H9 (cell line): Measurements from ENCODE around the gene CDC16. TPM values are rescaled to one million over a fixed set of nuclear protein-coding genes. Genes with fewer than 3 reads are reported as not detected.

Experiments used
- DNase-seq: peaks from one replicate; pipeline ENCODE4 v3.0.0-alpha.2; 2017
- H2AFZ ChIP-seq: one replicate; pipeline ENCODE4 v1.6.1; 2013; ENCODE audit warnings: mild to moderate bottlenecking, low read length, control low read depth, moderate library complexity
- H2AK5ac ChIP-seq: 2 replicates; pipeline ENCODE4 v1.6.1; 2013; ENCODE audit warnings: low read length, control low read depth, mixed read lengths; ENCODE audit not compliant: insufficient read length
- H2BK120ac ChIP-seq: one replicate; pipeline ENCODE4 v1.6.1; 2013; ENCODE audit warnings: low read depth, mild to moderate bottlenecking, low read length, control low read depth, inconsistent platforms; ENCODE audit not compliant: poor library complexity, severe bottlenecking
- H2BK12ac ChIP-seq: 2 replicates; pipeline ENCODE4 v1.6.1; 2013; ENCODE audit warnings: low read length, control low read depth, mixed read lengths, low read depth; ENCODE audit not compliant: insufficient read length
- H2BK15ac ChIP-seq: 2 replicates; pipeline ENCODE4 v1.6.1; 2013; ENCODE audit warnings: low read depth, low read length, control low read depth
- H2BK20ac ChIP-seq: one replicate; pipeline ENCODE4 v1.6.1; 2013; ENCODE audit warnings: low read depth, mild to moderate bottlenecking, low read length, control low read depth, inconsistent platforms; ENCODE audit not compliant: poor library complexity, severe bottlenecking
- H2BK5ac ChIP-seq: 2 replicates; pipeline ENCODE4 v1.6.1; 2013; ENCODE audit warnings: low read length, control low read depth, mixed read lengths; ENCODE audit not compliant: insufficient read length
- H3K14ac ChIP-seq: 2 replicates; pipeline ENCODE4 v1.6.1; 2013; ENCODE audit warnings: low read length, control low read depth; ENCODE audit not compliant: insufficient read depth
- H3K18ac ChIP-seq: 2 replicates; pipeline ENCODE4 v1.6.1; 2013; ENCODE audit warnings: low read depth, mild to moderate bottlenecking, mixed read lengths, low read length, control low read depth; ENCODE audit not compliant: insufficient read length
- H3K23ac ChIP-seq: 2 replicates; pipeline ENCODE4 v1.6.1; 2013; ENCODE audit warnings: low read length, control low read depth, mixed read lengths, low read depth; ENCODE audit not compliant: insufficient read length
- H3K23me2 ChIP-seq: 2 replicates; pipeline ENCODE4 v1.6.1; 2013; ENCODE audit warnings: low read depth, mild to moderate bottlenecking, mixed read lengths, low read length, control low read depth; ENCODE audit not compliant: insufficient read length, poor library complexity, severe bottlenecking
- H3K27ac ChIP-seq: 2 replicates; pipeline ENCODE4 v1.5.1; 2013; ENCODE audit warnings: low read length, control low read depth, mixed read lengths, low read depth; ENCODE audit not compliant: insufficient read length
- H3K27me3 ChIP-seq: 2 replicates; pipeline ENCODE4 v1.6.1; 2013; ENCODE audit warnings: low read length, control low read depth, inconsistent platforms; ENCODE audit not compliant: insufficient read depth
- H3K4ac ChIP-seq: 2 replicates; pipeline ENCODE4 v1.6.1; 2013; ENCODE audit warnings: low read depth, mild to moderate bottlenecking, control low read depth, inconsistent platforms, low read length, moderate library complexity
- H3K4me1 ChIP-seq: 2 replicates; pipeline ENCODE4 v1.6.1; 2013; ENCODE audit warnings: low read length, control low read depth, inconsistent platforms; ENCODE audit not compliant: insufficient read depth
- H3K4me2 ChIP-seq: 2 replicates; pipeline ENCODE4 v1.6.1; 2013; ENCODE audit warnings: low read length, control low read depth, mixed read lengths; ENCODE audit not compliant: insufficient read length, insufficient read depth
- H3K56ac ChIP-seq: 2 replicates; pipeline ENCODE4 v1.6.1; 2013; ENCODE audit warnings: low read depth, mild to moderate bottlenecking, mixed read lengths, low read length, control low read depth; ENCODE audit not compliant: insufficient read length
- H3K79me1 ChIP-seq: 2 replicates; pipeline ENCODE4 v1.6.1; 2013; ENCODE audit warnings: low read depth, mild to moderate bottlenecking, moderate library complexity, low read length, control low read depth, inconsistent platforms; ENCODE audit not compliant: insufficient read depth, poor library complexity, severe bottlenecking
- H3K79me2 ChIP-seq: 2 replicates; pipeline ENCODE4 v1.6.1; 2013; ENCODE audit warnings: low read length, control low read depth, inconsistent platforms; ENCODE audit not compliant: insufficient read depth
- H3K9ac ChIP-seq: 2 replicates; pipeline ENCODE4 v1.6.1; 2013; ENCODE audit warnings: low read length, control low read depth, mixed read lengths; ENCODE audit not compliant: insufficient read length; ENCODE audit errors: extremely low read depth
- H3K9me3 ChIP-seq: one replicate; pipeline ENCODE4 v1.6.1; 2013; ENCODE audit warnings: low read depth, low read length, inconsistent platforms; ENCODE audit not compliant: control insufficient read depth
- H3T11ph ChIP-seq: one replicate; pipeline ENCODE4 v1.6.1; 2013; ENCODE audit warnings: mild to moderate bottlenecking, low read length, control low read depth, inconsistent platforms
- H4K20me1 ChIP-seq: one replicate; pipeline ENCODE4 v1.6.1; 2013; ENCODE audit not compliant: control insufficient read depth, insufficient read length, insufficient read depth
- H4K5ac ChIP-seq: 2 replicates; pipeline ENCODE4 v1.6.1; 2013; ENCODE audit warnings: low read depth, mild to moderate bottlenecking, mixed read lengths, low read length, control low read depth; ENCODE audit not compliant: insufficient read length
- H4K8ac ChIP-seq: replicated peaks from 2 replicates; pipeline ENCODE4 v1.6.1; 2013; ENCODE audit warnings: low read length, control low read depth, mixed read lengths, low read depth; ENCODE audit not compliant: insufficient read length
- H4K91ac ChIP-seq: 2 replicates; pipeline ENCODE4 v1.6.1; 2013; ENCODE audit warnings: low read depth, mild to moderate bottlenecking, moderate library complexity, mixed read lengths, low read length, control low read depth; ENCODE audit not compliant: insufficient read length
- H3K27ac Mint-ChIP-seq, 3 experiments: 2 replicates in 2 of 3; 3 replicates in 1 of 3; pipeline ENCODE4 v1.8.0; 2020 to 2021; ENCODE audit warnings: mixed read lengths in 3 of 3, mild to moderate bottlenecking in 1 of 3, moderate library complexity in 1 of 3
- H3K27me3 Mint-ChIP-seq: 2 replicates; pipeline ENCODE4 v1.8.0; 2021; ENCODE audit warnings: low read depth, mild to moderate bottlenecking, moderate library complexity, mixed read lengths
- H3K36me3 Mint-ChIP-seq, 3 experiments: 2 replicates in 2 of 3; 3 replicates in 1 of 3; pipeline ENCODE4 v1.8.0; 2020 to 2021; ENCODE audit warnings: low read depth in 3 of 3, mixed read lengths in 3 of 3; ENCODE audit not compliant: insufficient read depth in 1 of 3
- H3K4me1 Mint-ChIP-seq, 2 experiments: 2 replicates each; pipeline ENCODE4 v1.8.0; 2020; ENCODE audit warnings: mixed read lengths in 2 of 2
- H3K4me3 Mint-ChIP-seq, 2 experiments: 2 replicates in 1 of 2; 3 replicates in 1 of 2; pipeline ENCODE4 v1.8.0; 2020 to 2021; ENCODE audit warnings: mild to moderate bottlenecking in 2 of 2, mixed read lengths in 2 of 2, moderate library complexity in 1 of 2
- H3K9me3 Mint-ChIP-seq, 2 experiments: 2 replicates in 1 of 2; 3 replicates in 1 of 2; pipeline ENCODE4 v1.8.0; 2020; ENCODE audit warnings: mild to moderate bottlenecking in 2 of 2, mixed read lengths in 2 of 2, moderate library complexity in 1 of 2
- WGBS: extraction: QIAGEN DNeasy Blood & Tissue Kit; methylation state at CpG from one replicate; pipeline ENCODE4 v1.1.7; 2013; ENCODE audit warnings: missing lambda C conversion rate, low lambda C conversion rate, mixed read lengths; ENCODE audit not compliant: insufficient read length; ENCODE audit errors: extremely low coverage; 5-methylcytosine and 5-hydroxymethylcytosine counted together
- total RNA-seq: library from RNA; stranded (reverse); gene quantifications from 2 replicates; pipeline ENCODE4 v1.2.1, GENCODE V29; 2021
- TF ChIP-seq, protein P1 (sequence below): fragments of 200-600 bp; sonication (generic); conservative IDR thresholded peaks from 3 replicates; pipeline ENCODE4 v1.8.0; 2021; ENCODE audit warnings: antibody characterized with exemption, mild to moderate bottlenecking

CDC16 gene
- total RNA-seq, 1 experiment from 2014 or later: 91.9 TPM

GRCh38 chr13:114202581-114202980, 32.1 kb upstream of the CDC16 start:
- Mint-ChIP-seq H3K27ac (no peak overlapping the region), H3K36me3 (peaks cover 0 to 4% (median 0%) of the 10 kb centered on the region in 3 experiments; a peak in 2 of 7 replicates), H3K4me1 (peaks cover 12 to 13% of the 10 kb centered on the region in 2 experiments), H3K4me3 (no peak overlapping the region), H3K27me3 (peaks cover 2% of the 10 kb centered on the region), H3K9me3 (peaks cover 15 to 19% of the 10 kb centered on the region in 2 experiments)
- Histone ChIP-seq H4K91ac (no peak overlapping the region), H3K79me1 (no peaks in the 10 kb centered on the region), H2BK120ac (no peak overlapping the region), H4K5ac (no peak overlapping the region), H3K79me2 (no peaks in the 10 kb centered on the region), H2BK20ac (no peak overlapping the region), H4K8ac (no peak overlapping the region), H3K9ac (no peak overlapping the region), H2BK5ac (no peak overlapping the region), H2BK15ac (no peak overlapping the region), H3K18ac (no peak overlapping the region), H3T11ph (no peak overlapping the region), H2AK5ac (no peak overlapping the region), H2AFZ (no peak overlapping the region), H2BK12ac (no peak overlapping the region), H3K23me2 (no peaks in the 10 kb centered on the region), H3K4ac (no peak overlapping the region), H3K14ac (no peak overlapping the region), H3K27ac (no peak overlapping the region), H3K9me3 (peaks cover 6% of the 10 kb centered on the region), H3K56ac (no peak overlapping the region), H3K23ac (no peak overlapping the region), H4K20me1 (no peaks in the 10 kb centered on the region), H3K4me2 (no peak overlapping the region), H3K4me1 (peaks cover 2% of the 10 kb centered on the region; the same call in 1 of the 2 replicates), H3K27me3 (no peaks in the 10 kb centered on the region)
- no peak for DNase-seq
- TF ChIP-seq, protein P1, sequence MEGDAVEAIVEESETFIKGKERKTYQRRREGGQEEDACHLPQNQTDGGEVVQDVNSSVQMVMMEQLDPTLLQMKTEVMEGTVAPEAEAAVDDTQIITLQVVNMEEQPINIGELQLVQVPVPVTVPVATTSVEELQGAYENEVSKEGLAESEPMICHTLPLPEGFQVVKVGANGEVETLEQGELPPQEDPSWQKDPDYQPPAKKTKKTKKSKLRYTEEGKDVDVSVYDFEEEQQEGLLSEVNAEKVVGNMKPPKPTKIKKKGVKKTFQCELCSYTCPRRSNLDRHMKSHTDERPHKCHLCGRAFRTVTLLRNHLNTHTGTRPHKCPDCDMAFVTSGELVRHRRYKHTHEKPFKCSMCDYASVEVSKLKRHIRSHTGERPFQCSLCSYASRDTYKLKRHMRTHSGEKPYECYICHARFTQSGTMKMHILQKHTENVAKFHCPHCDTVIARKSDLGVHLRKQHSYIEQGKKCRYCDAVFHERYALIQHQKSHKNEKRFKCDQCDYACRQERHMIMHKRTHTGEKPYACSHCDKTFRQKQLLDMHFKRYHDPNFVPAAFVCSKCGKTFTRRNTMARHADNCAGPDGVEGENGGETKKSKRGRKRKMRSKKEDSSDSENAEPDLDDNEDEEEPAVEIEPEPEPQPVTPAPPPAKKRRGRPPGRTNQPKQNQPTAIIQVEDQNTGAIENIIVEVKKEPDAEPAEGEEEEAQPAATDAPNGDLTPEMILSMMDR: no peak
- WGBS: no CpG with 5 or more reads among the region's 6 CpGs
